IMR-90 (cell line): ENCODE measurements around the gene MUC5B. TPM values are rescaled to one million over a fixed set of nuclear protein-coding genes. Genes with fewer than 3 reads are reported as not detected.

Experiments
- ATAC-seq: fragments of 200-7000 bp; cut with Tn5 transposase; 2 replicates; pipeline ENCODE4 v1.9.1; 2020; ENCODE audit warnings: low read depth, mild to moderate bottlenecking, moderate library complexity
- BruUV-seq: library from RNA; stranded (reverse); fragments of 400-500 nt; replicated peaks from 2 replicates; lab custom pipeline; 2021; lab: Mats Ljungman, UMichigan
- CTCF ChIA-PET: fragments of 300-600 bp; formaldehyde crosslinking; extraction: SDS; loops from one replicate; lab custom pipeline; 2021; ENCODE audit warnings: antibody characterized with exemption; lab: Yijun Ruan, JAX
- POLR2A ChIA-PET: fragments of 300-600 bp; sonication (Branson Sonifier 250); formaldehyde crosslinking; loops from one replicate; lab custom pipeline; 2022; ENCODE audit warnings: antibody characterized with exemption; ENCODE audit not compliant: unreplicated experiment; lab: Charles Lee
- DNase-seq: peaks from one replicate; pipeline ENCODE4 v3.0.0; 2013
- H2AFZ ChIP-seq: replicated peaks from 2 replicates; pipeline ENCODE3; 2013; ENCODE audit warnings: low read length, mild to moderate bottlenecking; ENCODE audit not compliant: poor library complexity
- H2AK5ac ChIP-seq: 2 replicates; pipeline ENCODE4 v1.6.1; 2013; ENCODE audit warnings: low read depth, low read length, inconsistent platforms
- H2AK9ac ChIP-seq: replicated peaks from 2 replicates; pipeline ENCODE3; 2013; ENCODE audit warnings: mild to moderate bottlenecking, low read depth, low read length, moderate library complexity; ENCODE audit not compliant: poor library complexity
- H2BK120ac ChIP-seq: 2 replicates; pipeline ENCODE4 v1.6.1; 2013; ENCODE audit warnings: low read depth, low read length, inconsistent platforms
- H2BK15ac ChIP-seq: 3 replicates; pipeline ENCODE4 v1.6.1; 2013; ENCODE audit warnings: low read depth, low read length, inconsistent platforms
- H2BK20ac ChIP-seq: 2 replicates; pipeline ENCODE4 v1.6.1; 2013; ENCODE audit warnings: low read depth, mild to moderate bottlenecking, inconsistent platforms, low read length, moderate library complexity
- H2BK5ac ChIP-seq: 2 replicates; pipeline ENCODE4 v1.6.1; 2013; ENCODE audit warnings: mild to moderate bottlenecking, low read depth, low read length, inconsistent platforms; ENCODE audit not compliant: poor library complexity, severe bottlenecking
- H3K14ac ChIP-seq: replicated peaks from 2 replicates; pipeline ENCODE4 v1.6.1; 2013; ENCODE audit warnings: low read depth, low read length, inconsistent platforms
- H3K18ac ChIP-seq: 2 replicates; pipeline ENCODE4 v1.6.1; 2013; ENCODE audit warnings: low read depth, low read length, control low read depth
- H3K23ac ChIP-seq: 2 replicates; pipeline ENCODE4 v1.6.1; 2013; ENCODE audit warnings: low read depth, low read length, inconsistent platforms
- H3K27ac ChIP-seq: 2 replicates; pipeline ENCODE4 v1.5.1; 2013; ENCODE audit warnings: mild to moderate bottlenecking, control low read depth, low read length; ENCODE audit not compliant: insufficient read depth
- H3K27me3 ChIP-seq: 2 replicates; pipeline ENCODE4 v1.6.1; 2013; ENCODE audit warnings: low read length; ENCODE audit not compliant: control insufficient read depth, insufficient read depth
- H3K36me3 ChIP-seq: 2 replicates; pipeline ENCODE4 v1.6.1; 2013; ENCODE audit warnings: low read length, mixed read lengths; ENCODE audit not compliant: control insufficient read depth, insufficient read depth
- H3K4ac ChIP-seq: 2 replicates; pipeline ENCODE4 v1.6.1; 2013; ENCODE audit warnings: low read depth, low read length, inconsistent platforms
- H3K4me1 ChIP-seq: 2 replicates; pipeline ENCODE4 v1.6.1; 2013; ENCODE audit warnings: low read length, mixed read lengths; ENCODE audit not compliant: control insufficient read depth, insufficient read depth
- H3K4me2 ChIP-seq: 2 replicates; pipeline ENCODE4 v1.6.1; 2013; ENCODE audit warnings: low read depth, mild to moderate bottlenecking, control low read depth, low read length, moderate library complexity
- H3K4me3 ChIP-seq: 2 replicates; pipeline ENCODE4 v1.5.1; 2013; ENCODE audit warnings: low read depth, mild to moderate bottlenecking, control low read depth, low read length, moderate library complexity; ENCODE audit not compliant: insufficient read depth
- H3K56ac ChIP-seq: 2 replicates; pipeline ENCODE4 v1.6.1; 2013; ENCODE audit warnings: low read length, inconsistent platforms; ENCODE audit not compliant: insufficient read depth; ENCODE audit errors: extremely low read depth
- H3K79me1 ChIP-seq, 2 experiments: 2 replicates each; pipeline ENCODE4 v1.6.1; 2013; ENCODE audit warnings: low read length in 2 of 2, inconsistent platforms in 1 of 2, low read depth in 1 of 2
- H3K9ac ChIP-seq: 2 replicates; pipeline ENCODE4 v1.6.1; 2013; ENCODE audit warnings: low read depth, low read length, control low read depth
- H3K9me1 ChIP-seq: 2 replicates; pipeline ENCODE4 v1.6.1; 2013; ENCODE audit warnings: low read length, inconsistent platforms; ENCODE audit not compliant: insufficient read depth
- H3K9me3 ChIP-seq: 2 replicates; pipeline ENCODE4 v1.6.1; 2013; ENCODE audit warnings: low read length; ENCODE audit not compliant: control insufficient read depth, insufficient read depth
- H4K20me1 ChIP-seq: 2 replicates; pipeline ENCODE4 v1.6.1; 2013; ENCODE audit warnings: low read length, inconsistent platforms; ENCODE audit not compliant: insufficient read depth
- H4K5ac ChIP-seq: 2 replicates; pipeline ENCODE4 v1.6.1; 2013; ENCODE audit warnings: mild to moderate bottlenecking, low read depth, low read length, control low read depth
- H4K8ac ChIP-seq, 2 experiments: 2 replicates each; pipeline ENCODE4 v1.6.1; 2013; ENCODE audit warnings: low read depth in 2 of 2, low read length in 2 of 2, control low read depth in 1 of 2, inconsistent platforms in 1 of 2
- H4K91ac ChIP-seq: 2 replicates; pipeline ENCODE4 v1.6.1; 2013; ENCODE audit warnings: low read depth, low read length, inconsistent platforms; ENCODE audit not compliant: insufficient read depth
- CHD1 ChIP-seq: IDR thresholded peaks from 2 replicates; pipeline ENCODE4 v1.6.1; 2012; ENCODE audit warnings: low read depth, low read length, improper control_type of control experiment
- FOS ChIP-seq: fragments of 150-350 bp; IDR thresholded peaks from 2 replicates; pipeline ENCODE4 v1.6.1; 2016; ENCODE audit warnings: low read depth, low read length
- MAFK ChIP-seq: IDR thresholded peaks from 2 replicates; pipeline ENCODE4 v1.6.1; 2012; ENCODE audit warnings: low read depth, low read length, improper control_type of control experiment
- MXI1 ChIP-seq: IDR thresholded peaks from 2 replicates; pipeline ENCODE4 v1.6.1; 2012; ENCODE audit warnings: low read depth, mild to moderate bottlenecking, low read length, moderate library complexity, borderline replicate concordance
- RAD21 ChIP-seq: IDR thresholded peaks from 2 replicates; pipeline ENCODE4 v1.6.1; 2012; ENCODE audit warnings: low read length, improper control_type of control experiment
- SMC3 ChIP-seq: fragments of 150-350 bp; IDR thresholded peaks from 2 replicates; pipeline ENCODE4 v1.6.1; 2016; ENCODE audit warnings: low read depth, mild to moderate bottlenecking, antibody characterized with exemption, low read length, moderate library complexity
- WGBS, 2 experiments: methylation state at CpG; one replicate each; pipeline versions ENCODE4 v1.1.5 to v1.1.7; 2013; ENCODE audit warnings: missing lambda C conversion rate in 2 of 2; ENCODE audit not compliant: insufficient read length in 1 of 2; ENCODE audit errors: extremely low coverage in 2 of 2; 5-methylcytosine and 5-hydroxymethylcytosine counted together
- dilution Hi-C: fragments of 300-500 bp; cut with HindIII; formaldehyde crosslinking; loops from one replicate; pipeline ENCODE4 v1.14.3; 2018; ENCODE audit warnings: low sequenced_read_pairs; ENCODE audit not compliant: unreplicated experiment
- in situ Hi-C: fragments of 300-500 bp; cut with MboI; formaldehyde crosslinking; loops from 3 replicates; pipeline ENCODE4 v1.14.3; 2019; ENCODE audit warnings: low sequenced_read_pairs, inconsistent platforms, mixed read lengths
- intact Hi-C: fragments of 100-400 bp; cut with micrococcal nuclease; formaldehyde crosslinking; loops from 2 replicates; pipeline ENCODE4 v1.10.0; 2022
- polyA plus RNA-seq, 3 experiments: library from polyadenylated mRNA; depleted of rRNA; stranded (reverse); fragments of >200 nt; gene quantifications; 2 replicates each; pipeline ENCODE4 v1.2.3, GENCODE V29; 2012; ENCODE audit warnings: low replicate concordance in 1 of 3
- total RNA-seq: library from RNA; depleted of rRNA; stranded (reverse); fragments of >200 nt; gene quantifications from 2 replicates; pipeline ENCODE4 v1.2.3, GENCODE V29; 2012
- TF ChIP-seq, protein P1 (sequence below): conservative IDR thresholded peaks from 2 replicates; pipeline ENCODE4 v1.5.1; 2012; ENCODE audit warnings: mild to moderate bottlenecking, low read depth, low read length, improper control_type of control experiment
- TF ChIP-seq, protein P2 (sequence below): fragments of 150-350 bp; IDR thresholded peaks from 2 replicates; pipeline ENCODE4 v1.6.1; 2017; ENCODE audit warnings: mild to moderate bottlenecking, antibody characterized with exemption, low read length, low read depth
- TF ChIP-seq, protein P3 (sequence below): fragments of 150-350 bp; IDR thresholded peaks from 2 replicates; pipeline ENCODE4 v1.6.1; 2016; ENCODE audit warnings: low read depth, mild to moderate bottlenecking, low read length, moderate library complexity, borderline replicate concordance

Gene MUC5B
- total and polyA plus RNA-seq, 2 of the 4 experiments (the other 2 are of a cell fraction) = not detected

DNA sequence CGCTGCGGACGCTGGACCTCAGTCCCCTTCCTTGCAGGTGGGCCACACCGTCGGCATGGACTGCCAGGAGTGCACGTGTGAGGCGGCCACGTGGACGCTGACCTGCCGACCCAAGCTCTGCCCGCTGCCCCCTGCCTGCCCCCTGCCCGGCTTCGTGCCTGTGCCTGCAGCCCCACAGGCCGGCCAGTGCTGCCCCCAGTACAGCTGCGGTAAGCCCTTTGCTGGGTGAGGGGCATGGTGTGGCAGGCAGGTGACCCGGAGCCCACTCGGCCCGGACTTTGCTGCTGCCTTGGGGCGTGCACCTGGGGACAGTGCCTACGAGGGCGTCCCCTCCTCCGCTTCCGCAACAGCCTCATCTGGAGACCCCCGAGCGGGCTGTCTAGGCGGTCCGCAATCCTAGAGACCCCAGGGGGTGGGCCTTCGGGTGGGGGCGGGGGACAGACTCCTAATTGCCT, 25.4 kb upstream of the MUC5B start (continued):
- TF ChIP-seq, protein P1, sequence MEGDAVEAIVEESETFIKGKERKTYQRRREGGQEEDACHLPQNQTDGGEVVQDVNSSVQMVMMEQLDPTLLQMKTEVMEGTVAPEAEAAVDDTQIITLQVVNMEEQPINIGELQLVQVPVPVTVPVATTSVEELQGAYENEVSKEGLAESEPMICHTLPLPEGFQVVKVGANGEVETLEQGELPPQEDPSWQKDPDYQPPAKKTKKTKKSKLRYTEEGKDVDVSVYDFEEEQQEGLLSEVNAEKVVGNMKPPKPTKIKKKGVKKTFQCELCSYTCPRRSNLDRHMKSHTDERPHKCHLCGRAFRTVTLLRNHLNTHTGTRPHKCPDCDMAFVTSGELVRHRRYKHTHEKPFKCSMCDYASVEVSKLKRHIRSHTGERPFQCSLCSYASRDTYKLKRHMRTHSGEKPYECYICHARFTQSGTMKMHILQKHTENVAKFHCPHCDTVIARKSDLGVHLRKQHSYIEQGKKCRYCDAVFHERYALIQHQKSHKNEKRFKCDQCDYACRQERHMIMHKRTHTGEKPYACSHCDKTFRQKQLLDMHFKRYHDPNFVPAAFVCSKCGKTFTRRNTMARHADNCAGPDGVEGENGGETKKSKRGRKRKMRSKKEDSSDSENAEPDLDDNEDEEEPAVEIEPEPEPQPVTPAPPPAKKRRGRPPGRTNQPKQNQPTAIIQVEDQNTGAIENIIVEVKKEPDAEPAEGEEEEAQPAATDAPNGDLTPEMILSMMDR = no peak
- no peak for TF ChIP-seq MXI1

DNA sequence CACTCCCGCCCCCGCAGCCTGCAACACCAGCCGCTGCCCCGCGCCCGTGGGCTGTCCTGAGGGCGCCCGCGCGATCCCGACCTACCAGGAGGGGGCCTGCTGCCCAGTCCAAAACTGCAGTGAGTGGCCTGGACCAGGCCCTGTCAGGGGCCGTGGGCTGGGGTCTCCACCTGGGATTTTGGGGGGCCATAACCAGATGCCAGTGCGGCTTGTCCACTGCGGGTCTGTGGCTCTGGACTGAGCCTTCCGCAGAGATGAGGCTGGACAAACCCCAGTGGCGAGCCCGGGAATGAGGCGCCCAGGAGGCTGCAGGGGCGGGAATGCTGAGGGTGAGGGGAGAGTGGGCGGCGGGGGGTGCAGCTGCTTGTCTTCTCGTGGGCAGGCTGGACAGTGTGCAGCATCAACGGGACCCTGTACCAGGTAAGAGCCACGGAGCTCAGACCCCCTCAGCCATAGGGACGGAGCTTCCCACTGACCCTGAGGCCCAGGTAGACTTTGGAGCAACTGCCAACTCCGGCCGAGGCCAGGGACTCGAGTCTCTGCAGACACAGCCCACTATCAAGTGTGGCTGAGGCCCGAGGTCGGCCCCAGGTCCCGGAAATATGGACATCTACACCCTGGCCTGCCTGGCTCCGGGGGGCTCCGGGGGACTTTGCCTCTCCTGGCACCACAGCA, 24.8 kb upstream of the MUC5B start:
- H3K27ac ChIP-seq = no peak overlapping the region
- no peaks in the 10 kb centered on the region; the same call in 1 of the 2 replicates for H4K20me1 ChIP-seq
- no peaks in the 10 kb centered on the region for H3K79me1 ChIP-seq
- no peak overlapping the region for H2BK5ac ChIP-seq
- dilution Hi-C loops = no loop called here
- ChIA-PET POLR2A (no interaction called here), CTCF (no interaction called here)
- H3K9ac ChIP-seq = no peak overlapping the region
- intact Hi-C loops = no loop called here
- H3K36me3 ChIP-seq = no peaks in the 10 kb centered on the region
- no peak overlapping the region for H4K8ac ChIP-seq
- no peak overlapping the region for H4K5ac ChIP-seq
- H3K9me3 ChIP-seq = peaks cover 6% of the 10 kb centered on the region; the same call in 1 of the 2 replicates
- no peak overlapping the region for H3K4ac ChIP-seq
- H3K4me2 ChIP-seq = no peak overlapping the region
- no peak overlapping the region for H2BK20ac ChIP-seq
- no peak overlapping the region for H3K18ac ChIP-seq
- WGBS, 2 experiments = 91% methylated on average over 4 of the region's 33 CpGs; no CpG with 5 or more reads in 1 of the 2 experiments
- no peak overlapping the region for H2AFZ ChIP-seq
- H4K91ac ChIP-seq = no peak overlapping the region
- no peaks in the 10 kb centered on the region for H3K9me1 ChIP-seq
- no peak overlapping the region for H2BK120ac ChIP-seq
- H2AK5ac ChIP-seq = no peak overlapping the region
- H2AK9ac ChIP-seq = no peak overlapping the region
- no peak overlapping the region for H3K14ac ChIP-seq
- no peak for ATAC-seq
- no peak overlapping the region for H3K56ac ChIP-seq
- peaks cover 10% of the 10 kb centered on the region; the same call in 1 of the 2 replicates for H3K27me3 ChIP-seq
- in situ Hi-C loops = no loop called here
- DNase-seq = no peak
- no peak overlapping the region for H2BK15ac ChIP-seq
- no TSS peak for BruUV-seq
- no peaks in the 10 kb centered on the region for H3K4me1 ChIP-seq
- no peak overlapping the region for H3K4me3 ChIP-seq
- no peak overlapping the region for H3K23ac ChIP-seq
- no peak for TF ChIP-seq FOS
- no peak for TF ChIP-seq RAD21
- TF ChIP-seq, protein P2, sequence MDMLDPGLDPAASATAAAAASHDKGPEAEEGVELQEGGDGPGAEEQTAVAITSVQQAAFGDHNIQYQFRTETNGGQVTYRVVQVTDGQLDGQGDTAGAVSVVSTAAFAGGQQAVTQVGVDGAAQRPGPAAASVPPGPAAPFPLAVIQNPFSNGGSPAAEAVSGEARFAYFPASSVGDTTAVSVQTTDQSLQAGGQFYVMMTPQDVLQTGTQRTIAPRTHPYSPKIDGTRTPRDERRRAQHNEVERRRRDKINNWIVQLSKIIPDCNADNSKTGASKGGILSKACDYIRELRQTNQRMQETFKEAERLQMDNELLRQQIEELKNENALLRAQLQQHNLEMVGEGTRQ = no peak
- no peak for TF ChIP-seq CHD1
- TF ChIP-seq MAFK = no peak
- TF ChIP-seq, protein P3, sequence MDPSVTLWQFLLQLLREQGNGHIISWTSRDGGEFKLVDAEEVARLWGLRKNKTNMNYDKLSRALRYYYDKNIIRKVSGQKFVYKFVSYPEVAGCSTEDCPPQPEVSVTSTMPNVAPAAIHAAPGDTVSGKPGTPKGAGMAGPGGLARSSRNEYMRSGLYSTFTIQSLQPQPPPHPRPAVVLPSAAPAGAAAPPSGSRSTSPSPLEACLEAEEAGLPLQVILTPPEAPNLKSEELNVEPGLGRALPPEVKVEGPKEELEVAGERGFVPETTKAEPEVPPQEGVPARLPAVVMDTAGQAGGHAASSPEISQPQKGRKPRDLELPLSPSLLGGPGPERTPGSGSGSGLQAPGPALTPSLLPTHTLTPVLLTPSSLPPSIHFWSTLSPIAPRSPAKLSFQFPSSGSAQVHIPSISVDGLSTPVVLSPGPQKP = no peak
- TF ChIP-seq, protein P1 = no peak
- TF ChIP-seq SMC3 = no peak
